Natural killer cell (primary cell): Measurements from ENCODE around the gene TMEM39A. TPM values are rescaled to one million over a fixed set of nuclear protein-coding genes. Genes with fewer than 3 reads are reported as not detected.

Source experiments
- ATAC-seq, 3 donors: fragments of 150-1000 bp in 2 of 3; fragments of 200-7000 bp in 1 of 3; cut with Tn5 transposase; 1 replicate in 1 of 3; 2 replicates in 2 of 3; pipeline ENCODE4 v1.10.0; 2021; ENCODE audit warnings: mild to moderate bottlenecking in 2 of 3, moderate library complexity in 2 of 3
- DNase-seq, 2 donors: peaks; one replicate each; pipeline versions ENCODE4 v3.0.0 to v3.0.0-alpha.2; 2013 to 2021; ENCODE audit warnings: mixed read lengths in 1 of 2
- H3K27ac ChIP-seq: one replicate; pipeline ENCODE4 v1.5.1; 2013; ENCODE audit warnings: mild to moderate bottlenecking, low read length
- H3K27me3 ChIP-seq: one replicate; pipeline ENCODE4 v1.6.1; 2013; ENCODE audit warnings: low read length; ENCODE audit not compliant: control insufficient read depth, insufficient read depth
- H3K36me3 ChIP-seq: one replicate; pipeline ENCODE4 v1.6.1; 2013; ENCODE audit warnings: low read length; ENCODE audit not compliant: control insufficient read depth, insufficient read depth
- H3K4me1 ChIP-seq: one replicate; pipeline ENCODE4 v1.6.1; 2013; ENCODE audit warnings: low read length; ENCODE audit not compliant: control insufficient read depth, insufficient read depth
- H3K4me3 ChIP-seq: one replicate; pipeline ENCODE4 v1.5.1; 2013; ENCODE audit warnings: low read length
- H3K9me3 ChIP-seq: one replicate; pipeline ENCODE4 v1.6.1; 2013; ENCODE audit warnings: low read length; ENCODE audit not compliant: control insufficient read depth, insufficient read depth
- H3K27ac Mint-ChIP-seq, 2 donors: one replicate each; pipeline ENCODE4 v1.8.0; 2022; ENCODE audit warnings: mild to moderate bottlenecking in 2 of 2, mixed read lengths in 2 of 2, moderate library complexity in 1 of 2
- H3K27me3 Mint-ChIP-seq, 2 donors: one replicate each; pipeline ENCODE4 v1.8.0; 2022; ENCODE audit warnings: low read depth in 2 of 2, mixed read lengths in 2 of 2
- H3K36me3 Mint-ChIP-seq: one replicate; pipeline ENCODE4 v1.8.0; 2022; ENCODE audit warnings: mixed read lengths
- H3K4me1 Mint-ChIP-seq, 2 donors: one replicate each; pipeline ENCODE4 v1.8.0; 2022; ENCODE audit warnings: mixed read lengths in 2 of 2
- H3K4me3 Mint-ChIP-seq: one replicate; pipeline ENCODE4 v1.8.0; 2022; ENCODE audit warnings: mild to moderate bottlenecking, moderate library complexity, mixed read lengths
- H3K9me3 Mint-ChIP-seq, 2 donors: one replicate each; pipeline ENCODE4 v1.8.0; 2022; ENCODE audit warnings: mixed read lengths in 2 of 2
- CTCF ChIP-seq: fragments of 200-600 bp; IDR thresholded peaks from one replicate; pipeline ENCODE4 v1.8.0; 2022; ENCODE audit warnings: antibody characterized with exemption
- WGBS: methylation state at CpG from one replicate; pipeline ENCODE4 v1.1.7; 2013; ENCODE audit warnings: missing lambda C conversion rate; ENCODE audit not compliant: insufficient coverage; 5-methylcytosine and 5-hydroxymethylcytosine counted together
- intact Hi-C: fragments of 100-400 bp; cut with micrococcal nuclease; formaldehyde crosslinking; loops from one replicate; pipeline ENCODE4 v1.14.2; 2022
- total RNA-seq, 4 donors: library from RNA; stranded (reverse); fragments of 120-200 nt in 1 of 4; gene quantifications; one replicate each; pipeline versions ENCODE4 v1.2.3 to v1.2.4, GENCODE V29; 2013 to 2022

TMEM39A gene
- total RNA-seq, 3 donors from 2014 or later (not counting 1 experiment from before 2014, with no cell fraction given) = 64.2 to 76.5 (median 64.7) TPM

DNA sequence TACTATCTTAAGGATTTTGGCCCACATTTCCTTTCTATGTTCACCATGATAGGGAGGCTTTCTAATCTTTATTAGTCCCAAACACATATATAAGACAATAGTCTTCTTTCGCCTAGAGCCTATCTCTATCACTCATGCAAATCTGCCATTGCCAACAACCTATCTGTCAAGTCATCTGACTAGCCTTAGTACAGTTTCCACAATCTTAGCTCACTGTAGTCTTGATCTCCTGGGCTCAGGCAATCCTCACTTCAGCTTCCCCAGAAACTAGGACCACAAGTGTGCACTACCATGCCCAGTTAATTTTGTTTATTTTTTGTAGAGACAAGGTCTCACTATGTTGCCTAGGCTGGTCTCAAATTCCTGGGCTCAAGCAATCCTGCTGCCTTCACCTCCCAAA, 6.9 kb downstream of the TMEM39A start:
- no peak overlapping the region for H3K4me3 Mint-ChIP-seq
- no peak for TF ChIP-seq CTCF
- H3K36me3 ChIP-seq = peaks cover 82% of the 10 kb centered on the region
- H3K9me3 ChIP-seq = no peaks in the 10 kb centered on the region
- H3K9me3 Mint-ChIP-seq = no peaks in the 10 kb centered on the region
- no peak overlapping the region for H3K27ac Mint-ChIP-seq
- peaks cover 27 to 54% of the 10 kb centered on the region in 2 donors for H3K4me1 Mint-ChIP-seq
- H3K4me3 ChIP-seq = no peak overlapping the region
- WGBS = 94% methylated on average over 1 of the region's 1 CpG
- H3K27me3 ChIP-seq = no peaks in the 10 kb centered on the region
- H3K27ac ChIP-seq = no peak overlapping the region
- H3K27me3 Mint-ChIP-seq = no peaks in the 10 kb centered on the region
- ATAC-seq (no peak), DNase-seq (no peak)
- H3K36me3 Mint-ChIP-seq = peaks cover 5% of the 10 kb centered on the region
- H3K4me1 ChIP-seq = no peaks in the 10 kb centered on the region
- intact Hi-C loops = no loop called here

DNA sequence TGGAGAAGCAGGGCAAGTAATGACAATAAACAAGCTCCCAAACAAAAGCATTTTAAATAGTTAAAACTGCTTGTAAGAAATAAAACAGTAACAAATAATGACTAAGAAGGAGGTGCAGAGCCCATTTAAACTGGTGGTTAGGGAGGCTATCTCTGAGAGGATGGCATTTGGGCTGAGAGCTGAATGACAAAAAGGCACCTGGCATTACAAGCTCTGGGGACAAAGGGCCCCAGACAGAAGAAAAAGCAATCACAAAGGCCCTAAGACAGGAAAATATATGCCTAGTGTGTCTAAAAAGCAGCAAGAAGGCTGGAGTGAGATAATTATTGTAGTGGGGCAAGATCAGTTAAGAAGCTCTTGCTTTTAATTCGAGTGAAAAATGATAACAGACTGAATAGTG, 9.6 kb downstream of the TMEM39A start:
- intact Hi-C loops = no loop called here
- H3K27ac ChIP-seq = no peak overlapping the region
- no peak for TF ChIP-seq CTCF
- H3K4me3 ChIP-seq = no peak overlapping the region
- peaks cover 77% of the 10 kb centered on the region for H3K36me3 ChIP-seq
- 100% methylated on average over 1 of the region's 1 CpG for WGBS
- ATAC-seq (no peak), DNase-seq (no peak)
- Mint-ChIP-seq H3K4me1 (peaks cover 16 to 32% of the 10 kb centered on the region in 2 donors), H3K9me3 (no peaks in the 10 kb centered on the region), H3K27ac (peak overlapping the region in 1 of 2 donors; percentile 50), H3K4me3 (no peak overlapping the region), H3K36me3 (no peaks in the 10 kb centered on the region), H3K27me3 (no peaks in the 10 kb centered on the region)
- H3K27me3 ChIP-seq = no peaks in the 10 kb centered on the region
- H3K4me1 ChIP-seq = no peaks in the 10 kb centered on the region
- H3K9me3 ChIP-seq = no peaks in the 10 kb centered on the region

GRCh38 chr3:119444590-119444989, 18.8 kb downstream of the TMEM39A start:
- no peak overlapping the region for H3K27ac Mint-ChIP-seq
- H3K4me3 Mint-ChIP-seq = no peak overlapping the region
- ATAC-seq (no peak), DNase-seq (no peak)
- H3K27me3 ChIP-seq = no peaks in the 10 kb centered on the region
- WGBS = 100% methylated on average over 2 of the region's 2 CpGs
- H3K4me3 ChIP-seq = no peak overlapping the region
- H3K27me3 Mint-ChIP-seq = no peaks in the 10 kb centered on the region
- H3K9me3 ChIP-seq = no peaks in the 10 kb centered on the region
- no peak overlapping the region for H3K27ac ChIP-seq
- no peaks in the 10 kb centered on the region for H3K4me1 ChIP-seq
- H3K36me3 ChIP-seq = peaks cover 47% of the 10 kb centered on the region
- intact Hi-C loops = no loop called here
- H3K9me3 Mint-ChIP-seq = no peaks in the 10 kb centered on the region
- no peak for TF ChIP-seq CTCF
- H3K4me1 Mint-ChIP-seq = peaks cover 5% of the 10 kb centered on the region in 2 donors
- no peaks in the 10 kb centered on the region for H3K36me3 Mint-ChIP-seq

- DNase-seq = no peak
- H3K4me1 ChIP-seq = no peaks in the 10 kb centered on the region
- Mint-ChIP-seq H3K4me3 (no peak overlapping the region), H3K4me1 (peaks cover 10% of the 10 kb centered on the region in 2 donors), H3K36me3 (no peaks in the 10 kb centered on the region), H3K27me3 (no peaks in the 10 kb centered on the region), H3K9me3 (no peaks in the 10 kb centered on the region), H3K27ac (peak overlapping the region in 1 of 2 donors; percentile 33)
- intact Hi-C loops = no loop called here
- no peak for TF ChIP-seq CTCF
- no peak overlapping the region for H3K27ac ChIP-seq
- peaks cover 37% of the 10 kb centered on the region for H3K36me3 ChIP-seq
- H3K4me3 ChIP-seq = no peak overlapping the region
- H3K9me3 ChIP-seq = no peaks in the 10 kb centered on the region
- no peaks in the 10 kb centered on the region for H3K27me3 ChIP-seq
- ATAC-seq = peak in 2 of 3 donors; percentile 29 to 32
These were observed 20.2 kb downstream of the TMEM39A start for GRCh38 chr3:119443179-119443578.
